ENCODE measurements around the gene C1QTNF5. TPM values are rescaled to one million over a fixed set of nuclear protein-coding genes. Genes with fewer than 3 reads are reported as not detected.

Gene C1QTNF5
- total RNA-seq, 1 experiment from 2014 or later, result 3.0 TPM

- TF ChIP-seq MXD4 (CRISPR knock-in tag; IDR thresholded peaks at IDR 0.05; ENCODE audit: borderline replicate concordance) (no peak), MLX (CRISPR knock-in tag; IDR thresholded peaks at IDR 0.05) (no peak), CTCF (IDR thresholded peaks at IDR 0.05) (peak; percentile 93), ZNF512 (CRISPR knock-in tag; IDR thresholded peaks at IDR 0.05; ENCODE audit: borderline replicate concordance) (no peak), ETV6 (CRISPR knock-in tag; IDR thresholded peaks at IDR 0.05) (no peak), NR1H2 (CRISPR knock-in tag; IDR thresholded peaks at IDR 0.05) (no peak), HMGA2 (CRISPR knock-in tag; IDR thresholded peaks at IDR 0.05) (no peak), ATF3 (CRISPR knock-in tag; conservative IDR thresholded peaks at IDR 0.05) (no peak), MAX (CRISPR knock-in tag; IDR thresholded peaks at IDR 0.05) (0 out of 2 replicates have a peak, but pooled peaks have one; percentile 40)
Measured at GRCh38 chr11:119356349-119357031, 15.8 kb upstream of the C1QTNF5 start (continued).

- ChIA-PET CTCF (interaction anchor here (0.6 to 4.6 kb wide), 34 partner anchors 7 to 288 kb away, joined by 3 to 190 read pairs (median 5); partner anchors contain the start of genes C1QTNF5, CBL, MCAM and MFRP), POLR2A (interaction anchor here (0.7 to 1.5 kb wide), 2 partner anchors 119 to 750 kb away, joined by 3 to 7 read pairs; no protein-coding TSS in a partner anchor)
- DNase-seq (ENCODE audit: low spot score) (no peak), ATAC-seq (no peak)
- H3K4me3 Mint-ChIP-seq, result peak overlapping the region; percentile 25; the same call in 1 of the 2 replicates
- peaks cover 20% of the 10 kb centered on the region for H3K36me3 Mint-ChIP-seq
- H3K27me3 Mint-ChIP-seq (ENCODE audit: low read depth), result peaks cover 22% of the 10 kb centered on the region
- no peak overlapping the region for H3K27ac Mint-ChIP-seq
- H3K4me1 Mint-ChIP-seq, result peaks cover 29% of the 10 kb centered on the region
- 0 out of 2 replicates have a peak, but pooled peaks cover 4% of the 10 kb centered on the region for H3K9me3 Mint-ChIP-seq
- no peak for TF ChIP-seq IRF2 (CRISPR knock-in tag; IDR thresholded peaks at IDR 0.05; ENCODE audit: borderline replicate concordance, low read depth)
- TF ChIP-seq CTCF (IDR thresholded peaks at IDR 0.05), result no peak
- TF ChIP-seq ZNF532 (CRISPR knock-in tag; IDR thresholded peaks at IDR 0.05; ENCODE audit: borderline replicate concordance), result no peak
- no peak for TF ChIP-seq ZNF232 (CRISPR knock-in tag; IDR thresholded peaks at IDR 0.05)
- TF ChIP-seq FOXJ3 (CRISPR knock-in tag; IDR thresholded peaks at IDR 0.05; ENCODE audit: borderline replicate concordance), result no peak
- TF ChIP-seq ZNF138 (CRISPR knock-in tag; conservative IDR thresholded peaks at IDR 0.05), result no peak
- no peak for TF ChIP-seq ZNF396 (CRISPR knock-in tag; IDR thresholded peaks at IDR 0.05; ENCODE audit: borderline replicate concordance)
- no peak for TF ChIP-seq AR (CRISPR knock-in tag; IDR thresholded peaks at IDR 0.05)
- no peak for TF ChIP-seq TP53 (CRISPR knock-in tag; IDR thresholded peaks at IDR 0.05)
- no peak for TF ChIP-seq MAX (CRISPR knock-in tag; IDR thresholded peaks at IDR 0.05)
- no peak for TF ChIP-seq ZNF317 (CRISPR knock-in tag; IDR thresholded peaks at IDR 0.05; ENCODE audit: borderline replicate concordance, low read depth)
Measured at GRCh38 chr11:119355091-119355843, 14.6 kb upstream of the C1QTNF5 start.

Measured in WTC11 (cell line).